ENCODE data around the gene RNF17.
"Not testable (repeated sequence)": the region's sequence is repeated elsewhere in the genome, so short reads cannot be mapped to it uniquely, and the experiment has no call there.

The RNF17 gene, protein sequence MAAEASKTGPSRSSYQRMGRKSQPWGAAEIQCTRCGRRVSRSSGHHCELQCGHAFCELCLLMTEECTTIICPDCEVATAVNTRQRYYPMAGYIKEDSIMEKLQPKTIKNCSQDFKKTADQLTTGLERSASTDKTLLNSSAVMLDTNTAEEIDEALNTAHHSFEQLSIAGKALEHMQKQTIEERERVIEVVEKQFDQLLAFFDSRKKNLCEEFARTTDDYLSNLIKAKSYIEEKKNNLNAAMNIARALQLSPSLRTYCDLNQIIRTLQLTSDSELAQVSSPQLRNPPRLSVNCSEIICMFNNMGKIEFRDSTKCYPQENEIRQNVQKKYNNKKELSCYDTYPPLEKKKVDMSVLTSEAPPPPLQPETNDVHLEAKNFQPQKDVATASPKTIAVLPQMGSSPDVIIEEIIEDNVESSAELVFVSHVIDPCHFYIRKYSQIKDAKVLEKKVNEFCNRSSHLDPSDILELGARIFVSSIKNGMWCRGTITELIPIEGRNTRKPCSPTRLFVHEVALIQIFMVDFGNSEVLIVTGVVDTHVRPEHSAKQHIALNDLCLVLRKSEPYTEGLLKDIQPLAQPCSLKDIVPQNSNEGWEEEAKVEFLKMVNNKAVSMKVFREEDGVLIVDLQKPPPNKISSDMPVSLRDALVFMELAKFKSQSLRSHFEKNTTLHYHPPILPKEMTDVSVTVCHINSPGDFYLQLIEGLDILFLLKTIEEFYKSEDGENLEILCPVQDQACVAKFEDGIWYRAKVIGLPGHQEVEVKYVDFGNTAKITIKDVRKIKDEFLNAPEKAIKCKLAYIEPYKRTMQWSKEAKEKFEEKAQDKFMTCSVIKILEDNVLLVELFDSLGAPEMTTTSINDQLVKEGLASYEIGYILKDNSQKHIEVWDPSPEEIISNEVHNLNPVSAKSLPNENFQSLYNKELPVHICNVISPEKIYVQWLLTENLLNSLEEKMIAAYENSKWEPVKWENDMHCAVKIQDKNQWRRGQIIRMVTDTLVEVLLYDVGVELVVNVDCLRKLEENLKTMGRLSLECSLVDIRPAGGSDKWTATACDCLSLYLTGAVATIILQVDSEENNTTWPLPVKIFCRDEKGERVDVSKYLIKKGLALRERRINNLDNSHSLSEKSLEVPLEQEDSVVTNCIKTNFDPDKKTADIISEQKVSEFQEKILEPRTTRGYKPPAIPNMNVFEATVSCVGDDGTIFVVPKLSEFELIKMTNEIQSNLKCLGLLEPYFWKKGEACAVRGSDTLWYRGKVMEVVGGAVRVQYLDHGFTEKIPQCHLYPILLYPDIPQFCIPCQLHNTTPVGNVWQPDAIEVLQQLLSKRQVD (N-terminal part only)

GRCh38 chr13:24763596-24764275, at the start of gene RNF17:
Gene RNF17 (plus strand): TSS chr13:24764169. CDS start chr13:24764204, 35 bp downstream.
- no peak within 1 kb of the TSS for H3K4me3 Mint-ChIP-seq
- H3K4me1 Mint-ChIP-seq (ENCODE audit: low read depth): no peaks in the 10 kb centered on the region
- peaks cover 4% of the 10 kb centered on the region for H3K27me3 Mint-ChIP-seq
- H3K36me3 Mint-ChIP-seq (ENCODE audit: low read depth): no peaks in the 10 kb centered on the region
- no peak within 1 kb of the TSS for H3K27ac Mint-ChIP-seq
- H3K9me3 Mint-ChIP-seq: no peaks in the 10 kb centered on the region

- Mint-ChIP-seq H3K36me3 (ENCODE audit: low read depth) (no peaks in the 10 kb centered on the region), H3K27me3 (no peaks in the 10 kb centered on the region), H3K4me3 (no peak overlapping the region), H3K9me3 (no peaks in the 10 kb centered on the region), H3K4me1 (ENCODE audit: low read depth) (no peaks in the 10 kb centered on the region), H3K27ac (no peak overlapping the region)
These were observed 48.0 kb upstream of the RNF17 start for GRCh38 chr13:24716011-24716410.

DNA sequence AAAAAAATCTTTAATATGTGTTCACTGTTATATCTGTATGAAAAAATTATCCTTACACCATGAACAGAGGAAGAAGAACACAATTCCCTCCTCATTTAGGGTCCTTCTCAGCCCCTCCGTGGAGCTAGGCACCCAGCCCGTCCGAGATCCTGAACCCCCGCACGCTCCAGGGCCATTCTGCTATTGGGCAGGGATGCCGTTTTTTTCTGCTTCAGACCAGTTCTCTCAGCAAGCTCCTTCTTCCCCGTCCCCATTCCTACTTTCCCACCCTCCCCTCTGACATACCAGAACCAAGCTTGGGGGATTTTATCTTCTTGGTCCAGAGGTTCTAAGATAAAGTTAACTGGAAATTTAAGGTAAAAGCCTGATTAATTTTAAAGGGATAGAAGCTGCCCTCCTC, 47.5 kb upstream of the RNF17 start:
- H3K9me3 Mint-ChIP-seq: no peaks in the 10 kb centered on the region

GRCh38 chr13:24717217-24717616, 46.8 kb upstream of the RNF17 start:
- Mint-ChIP-seq H3K9me3 (no peaks in the 10 kb centered on the region), H3K36me3 (ENCODE audit: low read depth) (no peaks in the 10 kb centered on the region), H3K27ac (no peak overlapping the region), H3K4me1 (ENCODE audit: low read depth) (no peaks in the 10 kb centered on the region), H3K27me3 (no peaks in the 10 kb centered on the region), H3K4me3 (no peak overlapping the region)

More for the DNA sequence above, 47.5 kb upstream of the RNF17 start:
- Mint-ChIP-seq H3K27ac (no peak overlapping the region), H3K27me3 (no peaks in the 10 kb centered on the region), H3K36me3 (ENCODE audit: low read depth) (no peaks in the 10 kb centered on the region), H3K4me3 (no peak overlapping the region), H3K4me1 (ENCODE audit: low read depth) (no peaks in the 10 kb centered on the region)

DNA sequence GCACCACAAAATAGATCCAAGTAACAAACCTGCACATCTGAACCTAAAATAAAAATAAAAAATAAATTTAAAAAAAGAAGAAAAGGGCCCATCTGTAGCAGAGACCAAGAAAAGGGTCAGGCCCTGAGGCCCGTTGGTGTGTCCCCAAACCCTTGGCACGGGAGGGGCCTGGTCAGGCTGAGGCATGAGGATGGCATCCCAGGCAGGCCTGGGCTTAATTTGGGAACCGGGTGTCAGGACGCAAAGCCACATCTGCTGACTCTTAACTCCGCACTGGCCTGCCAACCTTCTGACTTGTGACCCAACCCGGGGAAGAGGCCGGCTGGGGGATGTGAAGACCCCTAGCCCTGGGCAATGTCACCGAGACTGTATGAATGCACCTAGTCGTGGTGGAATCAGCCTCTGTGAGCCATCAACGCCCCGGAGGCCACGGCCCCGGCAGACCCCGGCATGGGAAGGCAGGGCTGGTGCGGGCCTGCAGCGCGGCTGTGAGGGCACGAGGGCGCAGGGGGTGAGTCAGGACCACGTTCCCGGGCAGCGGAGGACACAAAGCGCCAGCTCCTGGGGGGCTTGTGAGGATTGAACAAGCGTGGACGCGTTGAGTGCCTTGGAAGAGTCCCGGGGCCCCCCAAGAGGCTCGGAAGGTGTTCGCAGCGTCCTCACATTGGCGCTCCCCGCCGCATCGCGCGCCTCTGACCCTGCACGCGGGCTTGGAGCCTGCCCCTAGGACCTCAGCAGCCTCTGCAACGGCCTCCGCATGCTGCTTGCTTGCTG, 45.6 kb upstream of the RNF17 start:
- H3K27me3 Mint-ChIP-seq: peaks cover 2% of the 10 kb centered on the region
- H3K36me3 Mint-ChIP-seq (ENCODE audit: low read depth): no peaks in the 10 kb centered on the region
- no peaks in the 10 kb centered on the region for H3K4me1 Mint-ChIP-seq (ENCODE audit: low read depth)
- no peak overlapping the region for H3K4me3 Mint-ChIP-seq
- H3K27ac Mint-ChIP-seq: no peak overlapping the region
- H3K9me3 Mint-ChIP-seq: no peaks in the 10 kb centered on the region

GRCh38 chr13:24719139-24719538, 44.8 kb upstream of the RNF17 start:
- no peak overlapping the region for H3K4me3 Mint-ChIP-seq
- peaks cover 4% of the 10 kb centered on the region for H3K27me3 Mint-ChIP-seq
- no peaks in the 10 kb centered on the region for H3K36me3 Mint-ChIP-seq (ENCODE audit: low read depth)
- no peaks in the 10 kb centered on the region for H3K4me1 Mint-ChIP-seq (ENCODE audit: low read depth)
- no peaks in the 10 kb centered on the region for H3K9me3 Mint-ChIP-seq
- no peak overlapping the region for H3K27ac Mint-ChIP-seq

- Mint-ChIP-seq H3K4me3 (no peak overlapping the region), H3K4me1 (ENCODE audit: low read depth) (no peaks in the 10 kb centered on the region), H3K27ac (no peak overlapping the region), H3K9me3 (no peaks in the 10 kb centered on the region), H3K27me3 (peaks cover 18% of the 10 kb centered on the region), H3K36me3 (ENCODE audit: low read depth) (no peaks in the 10 kb centered on the region)
These were observed 40.8 kb upstream of the RNF17 start for GRCh38 chr13:24723206-24723605.

GRCh38 chr13:24724714-24725113, 39.3 kb upstream of the RNF17 start:
- Mint-ChIP-seq H3K36me3 (ENCODE audit: low read depth) (no peaks in the 10 kb centered on the region), H3K27me3 (peaks cover 21% of the 10 kb centered on the region), H3K9me3 (no peaks in the 10 kb centered on the region), H3K4me1 (ENCODE audit: low read depth) (no peaks in the 10 kb centered on the region), H3K4me3 (no peak overlapping the region), H3K27ac (no peak overlapping the region)

DNA sequence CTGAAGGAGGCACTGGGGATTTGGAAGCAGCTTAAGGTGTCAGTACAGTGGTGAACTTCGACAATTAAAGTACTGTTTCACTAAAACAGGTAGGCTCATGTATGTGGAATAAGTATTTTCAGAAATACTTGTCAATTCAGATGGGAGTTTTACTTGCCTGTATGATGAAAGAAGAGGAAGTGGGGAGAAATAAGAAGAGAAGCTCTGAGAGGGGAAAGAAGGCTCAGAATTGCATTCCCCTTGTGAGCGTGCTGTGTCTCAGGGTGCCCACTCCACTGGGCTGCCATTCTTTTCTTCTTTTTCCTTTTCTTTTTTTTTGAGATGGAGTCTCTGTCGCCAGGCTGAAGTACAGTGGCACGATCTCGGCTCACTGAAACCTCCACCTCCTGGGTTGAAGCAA, 38.6 kb upstream of the RNF17 start:
- no peaks in the 10 kb centered on the region for H3K9me3 Mint-ChIP-seq
- H3K27me3 Mint-ChIP-seq: peaks cover 21% of the 10 kb centered on the region
- H3K27ac Mint-ChIP-seq: no peak overlapping the region
- H3K4me3 Mint-ChIP-seq: no peak overlapping the region
- H3K36me3 Mint-ChIP-seq (ENCODE audit: low read depth): no peaks in the 10 kb centered on the region
- no peaks in the 10 kb centered on the region for H3K4me1 Mint-ChIP-seq (ENCODE audit: low read depth)

- Mint-ChIP-seq H3K36me3 (ENCODE audit: low read depth) (no peaks in the 10 kb centered on the region), H3K9me3 (no peaks in the 10 kb centered on the region), H3K4me1 (ENCODE audit: low read depth) (peaks cover 4% of the 10 kb centered on the region), H3K27me3 (peaks cover 24% of the 10 kb centered on the region), H3K4me3 (no peak overlapping the region), H3K27ac (no peak overlapping the region)
These were observed 36.0 kb upstream of the RNF17 start for GRCh38 chr13:24727731-24728601.

DNA sequence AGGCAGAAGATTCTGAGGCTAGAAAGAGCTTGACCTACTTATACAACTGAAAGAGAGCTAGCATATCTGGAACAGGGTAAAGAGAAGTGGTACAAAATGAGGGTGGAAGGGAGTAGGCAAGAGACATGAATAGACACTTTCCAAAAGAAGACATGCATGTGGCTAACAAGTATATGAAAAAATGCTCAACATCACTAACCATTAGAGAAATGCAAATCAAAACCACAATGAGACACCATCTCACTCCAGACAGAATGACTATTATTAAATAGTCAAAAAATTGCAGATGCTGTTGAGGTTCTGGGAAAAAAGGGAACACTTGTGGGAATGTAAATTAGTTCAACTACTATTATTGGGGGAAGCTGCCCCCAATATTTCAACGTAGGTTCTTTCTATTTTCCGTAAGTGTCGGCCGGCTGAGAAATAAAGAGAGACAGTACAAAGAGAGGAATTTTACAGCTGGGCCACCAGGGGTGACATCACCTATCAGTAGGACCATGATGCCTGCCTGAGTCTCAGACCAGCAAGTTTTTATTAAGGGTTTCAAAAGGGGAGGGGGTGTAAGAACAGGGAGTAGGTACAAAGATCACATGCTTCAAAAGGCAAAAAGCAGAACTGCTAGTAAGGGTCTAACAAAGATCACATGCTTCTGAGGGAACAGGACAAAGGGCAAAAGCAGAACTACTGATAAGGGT, 32.9 kb upstream of the RNF17 start:
- H3K4me3 Mint-ChIP-seq, H3K9me3 Mint-ChIP-seq, H3K27ac Mint-ChIP-seq: not testable (repeated sequence)

DNA sequence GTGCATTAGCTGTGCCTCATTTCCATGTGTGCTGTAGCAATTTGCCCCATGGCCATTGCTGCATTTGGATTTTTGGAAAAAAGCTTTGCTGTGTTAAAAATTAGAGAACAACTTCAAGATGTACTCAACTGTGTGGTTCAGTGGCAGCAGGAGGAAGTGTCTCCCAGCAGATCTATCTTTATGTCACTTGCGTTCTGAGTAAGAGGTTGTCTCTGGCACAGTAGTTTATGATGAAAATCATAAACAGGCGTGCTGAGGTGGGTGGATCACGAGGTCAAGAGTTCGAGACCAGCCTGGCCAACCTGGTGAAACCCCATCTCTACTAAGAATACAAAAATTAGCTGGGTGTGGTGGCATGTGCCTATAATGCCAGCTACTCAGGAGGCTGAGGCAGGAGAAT, 29.0 kb upstream of the RNF17 start:
- H3K4me1 Mint-ChIP-seq (ENCODE audit: low read depth): peaks cover 4% of the 10 kb centered on the region
- H3K27ac Mint-ChIP-seq: no peak overlapping the region
- H3K27me3 Mint-ChIP-seq: peaks cover 3% of the 10 kb centered on the region
- H3K36me3 Mint-ChIP-seq (ENCODE audit: low read depth): no peaks in the 10 kb centered on the region
- H3K9me3 Mint-ChIP-seq: no peaks in the 10 kb centered on the region
- no peak overlapping the region for H3K4me3 Mint-ChIP-seq

More for the DNA sequence above, 32.9 kb upstream of the RNF17 start:
- H3K4me1 Mint-ChIP-seq (ENCODE audit: low read depth); H3K36me3 Mint-ChIP-seq (ENCODE audit: low read depth): not testable (repeated sequence)
- H3K27me3 Mint-ChIP-seq: peaks cover 18% of the 10 kb centered on the region
